Spleen (tissue), 11 donors: ENCODE measurements around the gene BHLHA9. TPM values are rescaled to one million over a fixed set of nuclear protein-coding genes. Genes with fewer than 3 reads are reported as not detected.

Experiments
- DNase-seq: peaks from one replicate; pipeline ENCODE4 v3.0.0-alpha.2; 2020
- H3K27ac ChIP-seq, 8 donors: fragments of 200-600 bp; sonication (generic) in 7 of 8; 1 replicate in 4 of 8; 2 replicates in 4 of 8; pipeline versions ENCODE4 v1.5.0 to v1.8.0; 2016 to 2021; ENCODE audit warnings: inconsistent platforms in 4 of 8, mild to moderate bottlenecking in 4 of 8, moderate library complexity in 1 of 8
- H3K27me3 ChIP-seq, 7 donors: fragments of 200-600 bp; sonication (generic) in 6 of 7; replicated peaks in 1 of 7; 1 replicate in 4 of 7; 2 replicates in 3 of 7; pipeline versions ENCODE4 v1.5.0 to v1.8.0; 2016 to 2021; ENCODE audit warnings: inconsistent platforms in 3 of 7, mild to moderate bottlenecking in 1 of 7
- H3K36me3 ChIP-seq, 6 donors: fragments of 200-600 bp; sonication (generic) in 5 of 6; 1 replicate in 4 of 6; 2 replicates in 2 of 6; pipeline versions ENCODE4 v1.5.0 to v1.8.0; 2016 to 2021; ENCODE audit warnings: inconsistent platforms in 2 of 6
- H3K4me1 ChIP-seq, 6 donors: fragments of 200-600 bp; sonication (generic) in 5 of 6; 1 replicate in 3 of 6; 2 replicates in 3 of 6; pipeline versions ENCODE4 v1.5.0 to v1.8.0; 2016 to 2021; ENCODE audit warnings: inconsistent platforms in 3 of 6
- H3K4me3 ChIP-seq, 8 donors: fragments of 200-600 bp; sonication (generic) in 7 of 8; 1 replicate in 4 of 8; 2 replicates in 4 of 8; pipeline versions ENCODE4 v1.5.0 to v1.8.0; 2016 to 2021; ENCODE audit warnings: inconsistent platforms in 4 of 8, mild to moderate bottlenecking in 4 of 8, moderate library complexity in 2 of 8
- H3K9me3 ChIP-seq, 8 donors: fragments of 200-600 bp; sonication (generic) in 7 of 8; 1 replicate in 4 of 8; 2 replicates in 4 of 8; pipeline versions ENCODE4 v1.5.0 to v1.8.0; 2016 to 2021; ENCODE audit warnings: inconsistent platforms in 4 of 8
- POLR2A ChIP-seq, 3 donors: fragments of 450-650 bp; IDR thresholded peaks; one replicate each; pipeline ENCODE4 v1.5.1; 2017; ENCODE audit warnings: antibody characterized with exemption in 3 of 3, mild to moderate bottlenecking in 1 of 3
- POLR2AphosphoS5 ChIP-seq, 3 donors: sonication (generic); formaldehyde crosslinking; IDR thresholded peaks; one replicate each; pipeline ENCODE4 v1.5.1; 2017; ENCODE audit warnings: antibody characterized with exemption in 3 of 3
- WGBS, 5 donors: extraction: QIAGEN DNeasy Blood & Tissue Kit in 3 of 5; methylation state at CpG; one replicate each; pipeline versions ENCODE4 v1.1.5 to v1.1.7; 2013 to 2018; 5-methylcytosine and 5-hydroxymethylcytosine counted together
- intact Hi-C: fragments of 100-400 bp; cut with DNase I; formaldehyde crosslinking; loops from one replicate; pipeline ENCODE4 v1.15.0; 2023; ENCODE audit warnings: low total_unique reads
- polyA plus RNA-seq, 3 donors: library from polyadenylated mRNA; stranded (reverse); fragments of 200-250 nt; gene quantifications; one replicate each; pipeline ENCODE4 v1.2.1, GENCODE V29; 2013
- total RNA-seq, 7 donors: library from RNA; depleted of rRNA in 3 of 7; stranded (reverse); fragments of >200 nt in 3 of 7; fragmentation: NEBNext Ultra II Directional in 4 of 7; extraction: Animal tissue kit (Norgen Biotek cat#: 25700) in 4 of 7; gene quantifications; one replicate each; pipeline versions ENCODE4 v1.1.0 to v1.2.1, GENCODE V29; 2016 to 2021
- TF ChIP-seq, protein P1 (sequence below), 11 experiments: fragments of 200-600 bp in 7 of 11; fragments of 450-650 bp in 4 of 11; sonication (generic) in 4 of 11; IDR thresholded peaks in 8 of 11; conservative IDR thresholded peaks in 3 of 11; 1 replicate in 7 of 11; 2 replicates in 4 of 11; pipeline versions ENCODE4 v1.4.0 to v1.8.0; 2016 to 2021; ENCODE audit warnings: antibody characterized with exemption in 11 of 11, inconsistent platforms in 4 of 11, mild to moderate bottlenecking in 1 of 11
- donor health status: healthy with polysubstance abuse.
- donor health status: DM: no; HTN: no; CAD: no; lungs with moderate emphysema.
- donor health status: DM: no; HTN: no; CAD: no.
- donor health status: Bipolar disorder and iron deficiency.
- donor health status: healthy.
- donor health status: DM: no; HTN: no; CAD: no.
- donor health status: DM: yes; HTN: yes; CAD: no.

The BHLHA9 gene
- total and polyA plus RNA-seq, 10 donors, result not detected

DNA sequence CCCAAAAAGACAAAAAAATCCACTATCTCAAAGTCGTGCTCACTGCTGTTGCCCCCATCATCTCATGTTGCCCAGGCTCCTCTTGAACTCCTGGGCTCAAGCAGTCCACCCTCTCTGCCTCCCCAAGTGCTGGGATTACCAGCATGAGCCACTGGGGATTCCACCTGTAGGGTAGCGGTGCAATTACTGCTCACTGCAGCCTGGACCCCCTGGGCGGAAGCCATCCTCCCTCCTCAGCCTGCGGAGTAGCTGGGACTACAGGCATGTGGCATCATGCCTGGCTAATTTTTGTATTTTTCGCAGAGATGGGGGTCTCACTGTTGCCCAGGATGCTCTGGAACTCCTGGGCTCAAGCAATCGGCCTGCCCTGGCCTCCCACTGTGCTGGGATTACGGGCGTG, 37.9 kb upstream of the BHLHA9 start:
- TF ChIP-seq, protein P1, sequence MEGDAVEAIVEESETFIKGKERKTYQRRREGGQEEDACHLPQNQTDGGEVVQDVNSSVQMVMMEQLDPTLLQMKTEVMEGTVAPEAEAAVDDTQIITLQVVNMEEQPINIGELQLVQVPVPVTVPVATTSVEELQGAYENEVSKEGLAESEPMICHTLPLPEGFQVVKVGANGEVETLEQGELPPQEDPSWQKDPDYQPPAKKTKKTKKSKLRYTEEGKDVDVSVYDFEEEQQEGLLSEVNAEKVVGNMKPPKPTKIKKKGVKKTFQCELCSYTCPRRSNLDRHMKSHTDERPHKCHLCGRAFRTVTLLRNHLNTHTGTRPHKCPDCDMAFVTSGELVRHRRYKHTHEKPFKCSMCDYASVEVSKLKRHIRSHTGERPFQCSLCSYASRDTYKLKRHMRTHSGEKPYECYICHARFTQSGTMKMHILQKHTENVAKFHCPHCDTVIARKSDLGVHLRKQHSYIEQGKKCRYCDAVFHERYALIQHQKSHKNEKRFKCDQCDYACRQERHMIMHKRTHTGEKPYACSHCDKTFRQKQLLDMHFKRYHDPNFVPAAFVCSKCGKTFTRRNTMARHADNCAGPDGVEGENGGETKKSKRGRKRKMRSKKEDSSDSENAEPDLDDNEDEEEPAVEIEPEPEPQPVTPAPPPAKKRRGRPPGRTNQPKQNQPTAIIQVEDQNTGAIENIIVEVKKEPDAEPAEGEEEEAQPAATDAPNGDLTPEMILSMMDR (IDR thresholded peaks at IDR 0.05 in 8 of 11, conservative IDR thresholded peaks at IDR 0.05 in 3 of 11), result no peak
- no peak for TF ChIP-seq POLR2AphosphoS5 (IDR thresholded peaks at IDR 0.05)
- TF ChIP-seq POLR2A (IDR thresholded peaks at IDR 0.05), result no peak
- Histone ChIP-seq H3K27ac (no peak overlapping the region), H3K27me3 (peaks cover 0 to 52% (median 25%) of the 10 kb centered on the region in 7 donors), H3K36me3 (no peaks in the 10 kb centered on the region), H3K4me3 (no peak overlapping the region), H3K9me3 (peaks cover 0 to under 1% (median 0%) of the 10 kb centered on the region in 8 donors), H3K4me1 (peaks cover 10 to 51% (median 34%) of the 10 kb centered on the region in 6 donors)
- intact Hi-C loops, result no loop called here
- WGBS, 5 donors, result 90 to 97% (median 92%) methylated on average over 7 to 8 of the region's 8 CpGs
- DNase-seq, result no peak

DNA sequence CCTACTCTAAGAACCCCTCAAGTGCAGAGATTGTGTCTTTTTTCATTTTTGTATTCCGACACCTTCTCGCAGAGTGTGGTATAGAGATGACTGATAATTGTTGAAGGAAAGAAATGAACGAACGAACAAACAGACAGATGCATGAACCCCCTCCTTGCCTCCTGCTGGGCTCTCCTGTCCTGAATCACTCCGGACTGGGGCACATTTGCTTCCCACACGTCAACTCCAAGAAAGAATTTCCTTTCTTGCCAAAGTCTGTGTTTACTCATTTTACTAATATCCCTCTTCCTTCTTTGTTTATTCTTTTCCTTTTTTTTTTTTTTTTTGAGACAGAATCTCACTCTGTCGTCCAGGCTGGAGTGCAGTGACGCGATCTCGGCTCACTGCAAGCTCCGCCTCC, 37.5 kb upstream of the BHLHA9 start:
- DNase-seq, result no peak
- peaks cover 0 to 49% (median 25%) of the 10 kb centered on the region in 7 donors for H3K27me3 ChIP-seq
- TF ChIP-seq POLR2A (IDR thresholded peaks at IDR 0.05), result no peak
- TF ChIP-seq, protein P1 (IDR thresholded peaks at IDR 0.05 in 8 of 11, conservative IDR thresholded peaks at IDR 0.05 in 3 of 11), result no peak
- no peak for TF ChIP-seq POLR2AphosphoS5 (IDR thresholded peaks at IDR 0.05)
- 73 to 89% (median 83%) methylated on average over 9 to 11 of the region's 11 CpGs for WGBS, 5 donors
- no peaks in the 10 kb centered on the region for H3K36me3 ChIP-seq
- peaks cover 0 to 3% (median 0%) of the 10 kb centered on the region in 8 donors for H3K9me3 ChIP-seq
- intact Hi-C loops, result no loop called here
- H3K27ac ChIP-seq, result no peak overlapping the region
- H3K4me1 ChIP-seq, result peaks cover 8 to 46% (median 29%) of the 10 kb centered on the region in 6 donors
- no peak overlapping the region for H3K4me3 ChIP-seq

DNA sequence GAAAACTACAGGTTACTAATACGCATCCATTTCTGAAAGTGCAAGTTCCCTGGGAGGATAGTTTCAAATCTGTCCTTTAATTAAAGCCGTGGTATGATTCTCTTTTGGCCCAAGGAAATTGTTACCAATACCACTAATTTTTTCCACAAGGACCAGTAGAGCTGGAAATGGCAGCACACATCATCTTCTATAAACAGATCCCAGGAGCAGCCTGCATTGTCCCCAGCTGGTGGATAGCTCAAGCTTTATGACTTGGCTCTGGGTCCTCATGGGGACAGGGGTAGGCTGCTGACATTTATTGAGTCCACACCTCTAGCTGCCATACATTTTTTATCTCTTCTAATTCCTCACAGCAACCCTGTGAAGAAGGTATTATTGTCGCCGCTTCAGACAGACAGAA, 35.8 kb upstream of the BHLHA9 start:
- TF ChIP-seq POLR2AphosphoS5 (IDR thresholded peaks at IDR 0.05), result no peak
- TF ChIP-seq, protein P1 (IDR thresholded peaks at IDR 0.05 in 8 of 11, conservative IDR thresholded peaks at IDR 0.05 in 3 of 11), result no peak
- no peak for TF ChIP-seq POLR2A (IDR thresholded peaks at IDR 0.05)
- intact Hi-C loops, result no loop called here
- WGBS, 5 donors, result 84 to 92% (median 91%) methylated on average over 4 of the region's 4 CpGs
- no peak for DNase-seq
- H3K27me3 ChIP-seq, result peaks cover 0 to 39% (median 16%) of the 10 kb centered on the region in 7 donors
- no peak overlapping the region for H3K27ac ChIP-seq
- H3K9me3 ChIP-seq, result peaks cover 0 to 3% (median 0%) of the 10 kb centered on the region in 8 donors
- H3K4me1 ChIP-seq, result peaks cover 0 to 29% (median 16%) of the 10 kb centered on the region in 6 donors
- H3K4me3 ChIP-seq, result no peak overlapping the region
- H3K36me3 ChIP-seq, result no peaks in the 10 kb centered on the region

DNA sequence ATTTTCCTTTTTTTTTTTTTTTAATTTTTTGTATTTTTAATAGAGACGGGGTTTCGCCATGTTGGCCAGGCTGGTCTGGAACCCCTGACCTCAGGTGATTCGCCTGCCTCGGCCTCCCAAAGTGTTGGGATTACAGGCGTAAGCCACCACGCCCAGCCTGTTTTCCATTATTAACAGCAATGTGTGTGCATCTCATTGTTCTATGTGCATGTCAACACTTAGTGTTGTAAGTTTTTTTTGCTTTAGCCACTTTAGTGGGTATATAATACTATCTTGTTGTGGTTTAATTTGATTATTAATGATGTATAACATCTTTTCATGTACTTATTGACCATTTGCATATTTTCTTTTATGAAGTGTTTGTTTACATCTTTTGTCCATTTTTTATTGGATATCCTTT, 32.8 kb upstream of the BHLHA9 start:
- TF ChIP-seq POLR2A (IDR thresholded peaks at IDR 0.05), result no peak
- TF ChIP-seq, protein P1 (IDR thresholded peaks at IDR 0.05 in 8 of 11, conservative IDR thresholded peaks at IDR 0.05 in 3 of 11), result no peak
- H3K27me3 ChIP-seq, result peaks cover 0 to 33% (median 0%) of the 10 kb centered on the region in 7 donors
- no peak for DNase-seq
- H3K4me1 ChIP-seq, result no peaks in the 10 kb centered on the region
- peaks cover 0 to 3% (median 0%) of the 10 kb centered on the region in 8 donors for H3K9me3 ChIP-seq
- WGBS, 5 donors, result 76 to 97% (median 95%) methylated on average over 6 of the region's 6 CpGs
- intact Hi-C loops, result no loop called here
- H3K27ac ChIP-seq, result no peak overlapping the region
- H3K4me3 ChIP-seq, result no peak overlapping the region
- H3K36me3 ChIP-seq, result no peaks in the 10 kb centered on the region
